Thoracic aorta (tissue), 2 donors: Measurements from ENCODE around the gene KCNT2. TPM values are rescaled to one million over a fixed set of nuclear protein-coding genes. Genes with fewer than 3 reads are reported as not detected.
"Not testable (repeated sequence)": the region's sequence is repeated elsewhere in the genome, so short reads cannot be mapped to it uniquely, and the experiment has no call there.

Experiments
- ATAC-seq: fragments of 150-250 bp; one replicate; pipeline ENCODE4 v1.8.0; 2017; ENCODE audit warnings: low read depth; ENCODE audit not compliant: insufficient number of reproducible peaks, low FRiP score
- DNase-seq: peaks from one replicate; pipeline ENCODE4 v3.0.0-alpha.2; 2020; ENCODE audit warnings: low spot score
- H3K27ac ChIP-seq, 2 donors: fragments of 200-600 bp; sonication (generic); 1 replicate in 1 of 2; 2 replicates in 1 of 2; pipeline ENCODE4 v1.5.1; 2016; ENCODE audit warnings: mild to moderate bottlenecking in 2 of 2, moderate library complexity in 2 of 2
- H3K27me3 ChIP-seq: fragments of 200-600 bp; sonication (generic); replicated peaks from 2 replicates; pipeline ENCODE4 v1.6.0; 2016; ENCODE audit warnings: mild to moderate bottlenecking; ENCODE audit not compliant: insufficient read depth
- H3K36me3 ChIP-seq: fragments of 200-600 bp; sonication (generic); one replicate; pipeline ENCODE4 v1.5.1; 2016
- H3K4me1 ChIP-seq, 2 donors: fragments of 200-600 bp; sonication (generic); 1 replicate in 1 of 2; 2 replicates in 1 of 2; pipeline versions ENCODE4 v1.5.1 to v1.6.0; 2016; ENCODE audit warnings: low read depth in 2 of 2, mild to moderate bottlenecking in 1 of 2; ENCODE audit not compliant: control insufficient read depth in 1 of 2
- H3K4me3 ChIP-seq: fragments of 200-600 bp; sonication (generic); 2 replicates; pipeline ENCODE4 v1.5.1; 2016; ENCODE audit warnings: mild to moderate bottlenecking
- H3K9me3 ChIP-seq: fragments of 200-600 bp; sonication (generic); 2 replicates; pipeline ENCODE4 v1.5.1; 2016
- total RNA-seq, 2 donors: library from RNA; depleted of rRNA; stranded (reverse); fragments of >200 nt; gene quantifications; one replicate each; pipeline versions ENCODE4 v1.1.0 to v1.2.3, GENCODE V29; 2016
- TF ChIP-seq, protein P1 (sequence below): fragments of 200-600 bp; sonication (generic); IDR thresholded peaks from one replicate; pipeline ENCODE4 v1.5.1; 2019; ENCODE audit warnings: antibody characterized with exemption

The KCNT2 gene
- total RNA-seq, 2 donors from 2014 or later, result 15.6 to 23.6 TPM

DNA sequence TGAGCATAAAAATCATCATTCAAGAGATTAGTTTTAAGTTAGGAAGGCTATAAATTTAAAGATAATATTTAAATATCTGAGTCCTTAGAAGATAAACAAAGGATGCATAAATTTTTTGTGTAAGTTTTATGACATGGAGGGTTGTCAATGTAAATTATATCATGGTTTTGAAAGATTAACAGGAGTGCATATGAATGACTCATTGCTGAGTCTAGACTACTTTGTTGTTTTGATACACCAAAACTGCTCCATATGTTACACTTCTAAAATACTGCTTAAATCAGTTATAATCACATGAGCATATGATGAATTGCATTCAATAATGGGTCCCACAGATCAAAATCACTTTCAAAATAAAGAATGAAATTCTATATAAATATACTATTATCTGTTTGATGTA lies 312.5 kb downstream of the KCNT2 start:
- no peaks in the 10 kb centered on the region for H3K9me3 ChIP-seq
- DNase-seq (no peak), ATAC-seq (no peak)
- no peaks in the 10 kb centered on the region for H3K36me3 ChIP-seq
- no peak overlapping the region for H3K4me3 ChIP-seq
- H3K4me1 ChIP-seq, result no peaks in the 10 kb centered on the region
- H3K27me3 ChIP-seq, result no peaks in the 10 kb centered on the region
- TF ChIP-seq, protein P1, sequence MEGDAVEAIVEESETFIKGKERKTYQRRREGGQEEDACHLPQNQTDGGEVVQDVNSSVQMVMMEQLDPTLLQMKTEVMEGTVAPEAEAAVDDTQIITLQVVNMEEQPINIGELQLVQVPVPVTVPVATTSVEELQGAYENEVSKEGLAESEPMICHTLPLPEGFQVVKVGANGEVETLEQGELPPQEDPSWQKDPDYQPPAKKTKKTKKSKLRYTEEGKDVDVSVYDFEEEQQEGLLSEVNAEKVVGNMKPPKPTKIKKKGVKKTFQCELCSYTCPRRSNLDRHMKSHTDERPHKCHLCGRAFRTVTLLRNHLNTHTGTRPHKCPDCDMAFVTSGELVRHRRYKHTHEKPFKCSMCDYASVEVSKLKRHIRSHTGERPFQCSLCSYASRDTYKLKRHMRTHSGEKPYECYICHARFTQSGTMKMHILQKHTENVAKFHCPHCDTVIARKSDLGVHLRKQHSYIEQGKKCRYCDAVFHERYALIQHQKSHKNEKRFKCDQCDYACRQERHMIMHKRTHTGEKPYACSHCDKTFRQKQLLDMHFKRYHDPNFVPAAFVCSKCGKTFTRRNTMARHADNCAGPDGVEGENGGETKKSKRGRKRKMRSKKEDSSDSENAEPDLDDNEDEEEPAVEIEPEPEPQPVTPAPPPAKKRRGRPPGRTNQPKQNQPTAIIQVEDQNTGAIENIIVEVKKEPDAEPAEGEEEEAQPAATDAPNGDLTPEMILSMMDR, result no peak
- no peak overlapping the region for H3K27ac ChIP-seq

DNA sequence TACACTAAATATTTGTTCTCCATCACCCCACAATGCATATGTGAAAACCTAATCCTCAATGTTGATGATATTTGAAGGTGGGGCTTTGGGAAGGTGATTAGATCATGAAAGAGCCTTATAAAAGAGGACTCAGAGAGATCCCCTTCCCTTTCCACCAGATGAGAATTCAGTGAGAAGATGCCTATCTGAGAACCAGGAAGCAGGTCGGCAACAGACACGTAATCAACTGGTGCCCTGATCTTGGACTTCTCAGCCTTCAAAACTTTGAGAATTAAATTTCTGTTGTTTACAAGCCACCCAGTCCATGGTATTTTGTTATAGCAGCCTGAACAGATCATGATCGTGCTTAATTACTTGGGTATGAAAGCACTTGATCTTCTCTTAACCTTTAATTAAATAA lies 329.4 kb downstream of the KCNT2 start:
- TF ChIP-seq, protein P1, result no peak
- no peak overlapping the region for H3K27ac ChIP-seq
- ATAC-seq, result no peak
- no peaks in the 10 kb centered on the region for H3K4me1 ChIP-seq
- H3K4me3 ChIP-seq, result no peak overlapping the region
- no peaks in the 10 kb centered on the region for H3K36me3 ChIP-seq
- no peaks in the 10 kb centered on the region for H3K9me3 ChIP-seq
- H3K27me3 ChIP-seq, result no peaks in the 10 kb centered on the region
- DNase-seq, result no peak

- Histone ChIP-seq H3K36me3 (no peaks in the 10 kb centered on the region), H3K27me3 (peaks cover 4% of the 10 kb centered on the region), H3K4me3 (no peak overlapping the region), H3K27ac (no peak overlapping the region), H3K9me3 (no peaks in the 10 kb centered on the region), H3K4me1 (no peaks in the 10 kb centered on the region)
- TF ChIP-seq, protein P1, result no peak
- DNase-seq (no peak), ATAC-seq (no peak)
Measured at GRCh38 chr1:196277860-196278259, 330.4 kb downstream of the KCNT2 start.

DNA sequence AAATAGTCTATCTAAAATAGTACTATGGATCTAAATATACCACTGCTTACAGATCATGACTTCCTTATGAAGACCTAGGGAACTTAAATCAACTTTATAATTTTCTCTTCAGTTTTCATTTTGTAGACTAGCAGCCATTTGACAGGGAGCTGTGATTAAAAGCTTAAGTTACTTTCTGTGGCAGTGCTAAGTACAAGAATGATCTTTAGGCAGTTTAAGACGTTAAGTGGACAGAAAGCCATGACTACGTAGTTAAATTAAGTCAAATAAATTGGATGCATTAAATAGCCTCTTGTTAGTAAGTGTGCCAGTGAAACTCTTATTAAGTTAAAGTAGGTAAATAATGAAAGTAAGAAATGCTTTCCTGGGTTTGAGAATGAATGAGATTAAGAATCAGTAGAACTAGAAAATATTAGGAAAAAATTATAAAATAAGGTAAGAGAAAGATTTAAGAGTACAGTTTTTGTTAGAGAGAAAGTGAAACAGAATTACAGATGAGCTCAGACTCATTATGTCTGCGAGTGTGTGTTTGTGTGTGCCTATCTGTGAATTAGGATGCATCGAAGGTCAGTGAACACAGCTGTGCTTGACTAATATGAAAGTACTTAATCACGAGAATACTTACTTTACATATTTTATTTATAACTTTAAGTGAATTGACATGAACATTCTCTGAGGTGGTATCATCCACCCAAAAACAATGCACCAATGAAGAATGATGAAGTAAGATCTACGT lies 336.9 kb downstream of the KCNT2 start:
- ATAC-seq, result no peak
- no peak overlapping the region for H3K27ac ChIP-seq
- TF ChIP-seq, protein P1, result no peak

DNA sequence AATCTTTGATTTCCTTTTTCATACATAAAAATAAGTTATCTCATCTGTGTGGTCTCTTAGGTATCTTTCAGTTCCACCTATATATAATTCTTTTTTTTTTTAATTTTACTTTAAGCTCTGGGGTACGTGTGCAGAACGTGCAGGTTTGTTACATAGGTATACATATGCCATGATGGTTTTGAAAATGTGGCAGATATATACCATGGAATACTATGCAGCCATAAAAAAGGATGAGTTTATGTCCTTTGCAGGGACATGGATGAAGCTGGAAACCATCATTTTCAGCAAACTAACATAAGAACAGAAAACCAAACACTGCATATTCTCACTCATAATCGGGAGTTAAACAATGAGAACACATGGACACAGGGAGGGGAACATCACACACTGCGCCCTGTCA lies 345.2 kb downstream of the KCNT2 start:
- not testable (repeated sequence) for DNase-seq, H3K4me3 ChIP-seq, H3K27ac ChIP-seq, ATAC-seq, H3K36me3 ChIP-seq, H3K27me3 ChIP-seq, H3K9me3 ChIP-seq, H3K4me1 ChIP-seq

More for the DNA sequence above, 336.9 kb downstream of the KCNT2 start:
- Histone ChIP-seq H3K4me1 (no peaks in the 10 kb centered on the region), H3K4me3 (no peak overlapping the region), H3K36me3 (no peaks in the 10 kb centered on the region), H3K9me3 (no peaks in the 10 kb centered on the region), H3K27me3 (peaks cover 4% of the 10 kb centered on the region)
- DNase-seq, result no peak

GRCh38 chr1:196260270-196260669 lies 348.0 kb downstream of the KCNT2 start:
- H3K27me3 ChIP-seq, result no peaks in the 10 kb centered on the region
- H3K4me3 ChIP-seq, result no peak overlapping the region
- H3K27ac ChIP-seq, result no peak overlapping the region
- ATAC-seq, result no peak
- no peak for DNase-seq
- no peaks in the 10 kb centered on the region for H3K4me1 ChIP-seq
- TF ChIP-seq, protein P1, result no peak
- H3K9me3 ChIP-seq, result no peaks in the 10 kb centered on the region
- H3K36me3 ChIP-seq, result no peaks in the 10 kb centered on the region
